HCT116 (cell line): Measurements from ENCODE around the gene TDO2. TPM values are rescaled to one million over a fixed set of nuclear protein-coding genes. Genes with fewer than 3 reads are reported as not detected.

ENCODE experiments used
- ATAC-seq: fragments of 200-7000 bp; cut with Tn5 transposase; 2 replicates; pipeline ENCODE4 v1.9.1; 2020; ENCODE audit warnings: mild to moderate bottlenecking, moderate library complexity
- BruUV-seq: library from RNA; stranded (reverse); fragments of 400-500 nt; replicated peaks from 2 replicates; lab custom pipeline; 2021; lab: Mats Ljungman, UMichigan
- CTCF ChIA-PET: fragments of 300-600 bp; sonication (Branson Sonifier 250); formaldehyde crosslinking; loops from one replicate; lab custom pipeline; 2021; ENCODE audit warnings: antibody characterized with exemption; lab: Charles Lee
- POLR2A ChIA-PET: fragments of 300-600, 350-600 bp; sonication (Branson Sonifier 250); formaldehyde crosslinking; loops from one replicate; lab custom pipeline; 2021; ENCODE audit warnings: antibody characterized with exemption; lab: Charles Lee
- RAD21 ChIA-PET, 2 experiments: fragments of 300-600 bp; sonication (Branson Sonifier 250); formaldehyde crosslinking; loops; one replicate each; lab custom pipeline; 2023; ENCODE audit warnings: low total read pairs in 2 of 2; ENCODE audit not compliant: uncharacterized antibody in 2 of 2, unreplicated experiment in 2 of 2, low non-redundant PET in 1 of 2; lab: Charles Lee
- DNase-seq: peaks from one replicate; pipeline ENCODE4 v3.0.0-alpha.2; 2010; ENCODE audit warnings: low read depth, low spot score
- H2AFZ ChIP-seq: fragments of 200-600 bp; shearing (Covaris generic), sonication (generic); 2 replicates; pipeline ENCODE4 v1.6.1; 2017; ENCODE audit warnings: low read depth, mixed run types, mixed read lengths, antibody characterized with exemption, low read length; ENCODE audit not compliant: poor library complexity, severe bottlenecking
- H3K27ac ChIP-seq: 2 replicates; pipeline ENCODE4 v1.5.1; 2012; ENCODE audit warnings: low read depth, low read length
- H3K27me3 ChIP-seq: fragments of 200-600 bp; sonication (generic); 2 replicates; pipeline ENCODE4 v1.6.1; 2016; ENCODE audit warnings: mixed run types, low read length, mixed read lengths; ENCODE audit not compliant: insufficient read depth
- H3K36me3 ChIP-seq, 2 experiments: fragments of 200-500 bp in 1 of 2; fragments of 200-600 bp in 1 of 2; sonication (Bioruptor generic) in 1 of 2; sonication (generic) in 1 of 2; 2 replicates each; pipeline versions ENCODE4 v1.5.1 to v1.6.1; 2014 to 2016; ENCODE audit warnings: low read length in 2 of 2, inconsistent platforms in 1 of 2, mixed read lengths in 1 of 2, mixed run types in 1 of 2; ENCODE audit not compliant: insufficient read depth in 2 of 2, control insufficient read depth in 1 of 2
- H3K4me1 ChIP-seq, 2 experiments: fragments of 200-600 bp in 1 of 2; sonication (generic) in 1 of 2; 2 replicates each; pipeline versions ENCODE4 v1.5.1 to v1.6.1; 2012 to 2017; ENCODE audit warnings: low read length in 2 of 2, inconsistent platforms in 1 of 2, mild to moderate bottlenecking in 1 of 2, mixed read lengths in 1 of 2, mixed run types in 1 of 2, moderate library complexity in 1 of 2; ENCODE audit not compliant: insufficient read depth in 2 of 2, control insufficient read depth in 1 of 2
- H3K4me2 ChIP-seq: fragments of 200-600 bp; sonication (generic); 2 replicates; pipeline ENCODE4 v1.6.1; 2017; ENCODE audit warnings: mixed run types, low read length, mixed read lengths
- H3K4me3 ChIP-seq, 2 experiments: fragments of 200-600 bp in 1 of 2; sonication (generic) in 1 of 2; replicated peaks in 1 of 2; 2 replicates each; pipeline ENCODE4 v1.5.1; 2011 to 2016; ENCODE audit warnings: low read length in 2 of 2, control low read depth in 1 of 2, low read depth in 1 of 2, mild to moderate bottlenecking in 1 of 2, mixed read lengths in 1 of 2, mixed run types in 1 of 2
- H3K79me2 ChIP-seq: fragments of 200-600 bp; sonication (generic); 2 replicates; pipeline ENCODE4 v1.6.1; 2017; ENCODE audit warnings: mild to moderate bottlenecking, mixed run types, low read length, moderate library complexity, mixed read lengths; ENCODE audit not compliant: insufficient read depth
- H3K9ac ChIP-seq: fragments of 200-600 bp; sonication (generic); 2 replicates; pipeline ENCODE4 v1.6.1; 2016; ENCODE audit warnings: low read length, mixed read lengths
- H3K9me2 ChIP-seq: fragments of 200-600 bp; sonication (generic), shearing (Covaris generic); 2 replicates; pipeline ENCODE4 v1.6.1; 2017; ENCODE audit warnings: mixed run types, mild to moderate bottlenecking, moderate library complexity; ENCODE audit not compliant: insufficient read depth
- H3K9me3 ChIP-seq, 2 experiments: fragments of 200-500 bp in 1 of 2; fragments of 200-600 bp in 1 of 2; sonication (Bioruptor generic) in 1 of 2; sonication (generic) in 1 of 2; 2 replicates each; pipeline ENCODE4 v1.6.1; 2014 to 2017; ENCODE audit warnings: low read length in 2 of 2, mixed read lengths in 2 of 2, inconsistent platforms in 1 of 2, low read depth in 1 of 2, mild to moderate bottlenecking in 1 of 2, mixed run types in 1 of 2, moderate library complexity in 1 of 2; ENCODE audit not compliant: control insufficient read depth in 1 of 2, insufficient read depth in 1 of 2
- H4K20me1 ChIP-seq: fragments of 200-600 bp; sonication (generic), shearing (Covaris generic); 2 replicates; pipeline ENCODE4 v1.6.1; 2017; ENCODE audit warnings: mixed run types, mild to moderate bottlenecking, moderate library complexity; ENCODE audit not compliant: insufficient read depth
- CBX3 ChIP-seq: IDR thresholded peaks from 2 replicates; pipeline ENCODE4 v1.6.1; 2012; ENCODE audit warnings: low read depth
- CTCF ChIP-seq, 3 experiments: fragments of 200-600 bp in 1 of 3; sonication (generic) in 1 of 3; IDR thresholded peaks in 2 of 3; conservative IDR thresholded peaks in 1 of 3; 2 replicates each; pipeline ENCODE4 v1.5.1; 2012 to 2017; ENCODE audit warnings: low read depth in 2 of 3, low read length in 2 of 3, antibody characterized with exemption in 1 of 3, borderline replicate concordance in 1 of 3, control low read depth in 1 of 3, mild to moderate bottlenecking in 1 of 3, mixed read lengths in 1 of 3, mixed run types in 1 of 3, moderate library complexity in 1 of 3; ENCODE audit not compliant: insufficient read depth in 1 of 3
- FOSL1 ChIP-seq: IDR thresholded peaks from 2 replicates; pipeline ENCODE4 v1.6.1; 2012; ENCODE audit warnings: low read depth
- RAD21 ChIP-seq: IDR thresholded peaks from 2 replicates; pipeline ENCODE4 v1.6.1; 2012; ENCODE audit warnings: low read depth, mild to moderate bottlenecking
- SIN3A ChIP-seq: IDR thresholded peaks from 2 replicates; pipeline ENCODE4 v1.6.1; 2012; ENCODE audit warnings: low read depth
- SRF ChIP-seq: IDR thresholded peaks from 2 replicates; pipeline ENCODE4 v1.6.1; 2012; ENCODE audit warnings: low read depth
- TCF7L2 ChIP-seq: IDR thresholded peaks from 2 replicates; pipeline ENCODE4 v1.7.0; 2011; ENCODE audit warnings: borderline replicate concordance, inconsistent platforms; ENCODE audit not compliant: insufficient read depth, insufficient read length; ENCODE audit errors: extremely low read depth
- ZFX ChIP-seq: fragments of 450-650 bp; IDR thresholded peaks from 2 replicates; pipeline ENCODE4 v1.6.1; 2017
- intact Hi-C: fragments of 100-400 bp; cut with micrococcal nuclease; formaldehyde crosslinking; loops from 2 replicates; pipeline ENCODE4 v1.10.0; 2022
- total RNA-seq: library from RNA; stranded (reverse); gene quantifications from one replicate; pipeline ENCODE4 v1.2.1, GENCODE V29; 2021; ENCODE audit not compliant: unreplicated experiment

The TDO2 gene
- total RNA-seq, 1 experiment from 2014 or later, result 0.27 TPM

GRCh38 chr4:155959417-155959816 is 55.9 kb downstream of the TDO2 start:
- ATAC-seq (no peak), DNase-seq (no peak)
- POLR2A ChIA-PET, result no interaction called here
- H3K79me2 ChIP-seq, result no peaks in the 10 kb centered on the region
- no peaks in the 10 kb centered on the region for H3K4me1 ChIP-seq
- H3K4me3 ChIP-seq, result no peak overlapping the region
- no peaks in the 10 kb centered on the region for H3K9me2 ChIP-seq
- no peaks in the 10 kb centered on the region for H3K9me3 ChIP-seq
- no peaks in the 10 kb centered on the region for H3K36me3 ChIP-seq
- no peak overlapping the region for H3K9ac ChIP-seq
- H3K27ac ChIP-seq, result no peak overlapping the region
- no TSS peak for BruUV-seq
- intact Hi-C loops, result no loop called here
- H4K20me1 ChIP-seq, result no peaks in the 10 kb centered on the region
- H2AFZ ChIP-seq, result no peak overlapping the region
- no peak overlapping the region for H3K4me2 ChIP-seq
- RAD21 ChIA-PET, result no interaction called here
- TF ChIP-seq CBX3, result no peak
- CTCF ChIA-PET, result no interaction called here
- H3K27me3 ChIP-seq, result no peaks in the 10 kb centered on the region

- H4K20me1 ChIP-seq, result no peaks in the 10 kb centered on the region
- no peaks in the 10 kb centered on the region for H3K27me3 ChIP-seq
- ATAC-seq (no peak), DNase-seq (no peak)
- POLR2A ChIA-PET, result no interaction called here
- RAD21 ChIA-PET, result no interaction called here
- BruUV-seq, result no TSS peak
- H3K9me3 ChIP-seq, result no peaks in the 10 kb centered on the region
- H2AFZ ChIP-seq, result no peak overlapping the region
- H3K9me2 ChIP-seq, result no peaks in the 10 kb centered on the region
- no peaks in the 10 kb centered on the region for H3K4me1 ChIP-seq
- CTCF ChIA-PET, result no interaction called here
- intact Hi-C loops, result no loop called here
- H3K27ac ChIP-seq, result no peak overlapping the region
- no peak overlapping the region for H3K4me2 ChIP-seq
- H3K36me3 ChIP-seq, result no peaks in the 10 kb centered on the region
- H3K9ac ChIP-seq, result no peak overlapping the region
- no peak overlapping the region for H3K4me3 ChIP-seq
- TF ChIP-seq RAD21 (no peak), SIN3A (no peak), FOSL1 (no peak), CTCF (IDR thresholded peaks at IDR 0.05 in 2 of 3, conservative IDR thresholded peaks at IDR 0.05 in 1 of 3; ENCODE audit: borderline replicate concordance in 1 of 3, insufficient read depth in 1 of 3, low read depth in 2 of 3, low read length in 2 of 3) (no peak), TCF7L2 (no peak), SRF (no peak), ZFX (no peak)
- H3K79me2 ChIP-seq, result no peaks in the 10 kb centered on the region
These were observed 57.0 kb downstream of the TDO2 start for GRCh38 chr4:155960522-155960921.
